T-helper 22 cell (primary cell): ENCODE data around the gene STYK1.
A peak's percentile ranks its signal among the peaks of the same experiment; 100 is the strongest.

ENCODE experiments used
- DNase-seq: peaks from one replicate; pipeline ENCODE4 v3.0.0-alpha.2; 2020; ENCODE audit warnings: low read depth

Gene STYK1, protein sequence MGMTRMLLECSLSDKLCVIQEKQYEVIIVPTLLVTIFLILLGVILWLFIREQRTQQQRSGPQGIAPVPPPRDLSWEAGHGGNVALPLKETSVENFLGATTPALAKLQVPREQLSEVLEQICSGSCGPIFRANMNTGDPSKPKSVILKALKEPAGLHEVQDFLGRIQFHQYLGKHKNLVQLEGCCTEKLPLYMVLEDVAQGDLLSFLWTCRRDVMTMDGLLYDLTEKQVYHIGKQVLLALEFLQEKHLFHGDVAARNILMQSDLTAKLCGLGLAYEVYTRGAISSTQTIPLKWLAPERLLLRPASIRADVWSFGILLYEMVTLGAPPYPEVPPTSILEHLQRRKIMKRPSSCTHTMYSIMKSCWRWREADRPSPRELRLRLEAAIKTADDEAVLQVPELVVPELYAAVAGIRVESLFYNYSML

DNA sequence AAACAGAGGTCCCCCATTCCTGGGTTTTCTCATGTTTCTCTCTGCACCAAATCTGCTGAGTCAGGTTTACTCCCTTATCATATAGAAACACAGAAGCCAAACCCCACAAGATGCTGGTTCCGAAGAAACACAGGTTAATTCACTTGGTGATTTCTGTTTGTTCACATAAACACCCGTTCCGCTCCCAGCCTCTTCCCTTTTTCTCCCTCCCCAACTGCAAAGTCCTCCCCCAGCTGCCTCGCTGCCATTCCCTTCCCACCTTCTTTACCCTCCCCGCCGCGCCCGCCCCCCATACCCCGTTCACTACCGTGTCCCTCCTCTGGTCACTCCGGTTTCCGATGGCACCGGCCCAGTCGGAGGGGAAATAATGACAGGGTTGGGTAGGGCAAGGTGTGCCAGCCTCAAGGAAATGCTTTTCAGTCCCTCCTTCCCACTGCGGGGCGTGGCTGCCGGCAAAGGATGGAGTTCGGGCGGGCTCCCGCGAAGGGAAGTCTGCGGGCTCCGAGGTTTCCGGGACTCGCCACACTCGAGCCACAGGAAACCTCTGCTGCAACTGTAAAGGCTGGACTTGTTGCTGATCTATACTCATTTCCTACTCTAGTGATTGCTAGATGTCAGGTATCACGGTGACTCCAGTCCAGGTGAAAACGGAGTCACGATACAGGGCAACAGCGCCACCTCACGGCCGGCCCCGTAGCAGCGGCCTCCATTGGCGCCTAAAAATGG is at the start of gene STYK1:
Gene STYK1 (minus strand): TSS at position 394 of the 726 bp plus-strand sequence. CDS start 39,434 bp downstream, outside the sequence.
- peak; percentile 26 for DNase-seq

DNA sequence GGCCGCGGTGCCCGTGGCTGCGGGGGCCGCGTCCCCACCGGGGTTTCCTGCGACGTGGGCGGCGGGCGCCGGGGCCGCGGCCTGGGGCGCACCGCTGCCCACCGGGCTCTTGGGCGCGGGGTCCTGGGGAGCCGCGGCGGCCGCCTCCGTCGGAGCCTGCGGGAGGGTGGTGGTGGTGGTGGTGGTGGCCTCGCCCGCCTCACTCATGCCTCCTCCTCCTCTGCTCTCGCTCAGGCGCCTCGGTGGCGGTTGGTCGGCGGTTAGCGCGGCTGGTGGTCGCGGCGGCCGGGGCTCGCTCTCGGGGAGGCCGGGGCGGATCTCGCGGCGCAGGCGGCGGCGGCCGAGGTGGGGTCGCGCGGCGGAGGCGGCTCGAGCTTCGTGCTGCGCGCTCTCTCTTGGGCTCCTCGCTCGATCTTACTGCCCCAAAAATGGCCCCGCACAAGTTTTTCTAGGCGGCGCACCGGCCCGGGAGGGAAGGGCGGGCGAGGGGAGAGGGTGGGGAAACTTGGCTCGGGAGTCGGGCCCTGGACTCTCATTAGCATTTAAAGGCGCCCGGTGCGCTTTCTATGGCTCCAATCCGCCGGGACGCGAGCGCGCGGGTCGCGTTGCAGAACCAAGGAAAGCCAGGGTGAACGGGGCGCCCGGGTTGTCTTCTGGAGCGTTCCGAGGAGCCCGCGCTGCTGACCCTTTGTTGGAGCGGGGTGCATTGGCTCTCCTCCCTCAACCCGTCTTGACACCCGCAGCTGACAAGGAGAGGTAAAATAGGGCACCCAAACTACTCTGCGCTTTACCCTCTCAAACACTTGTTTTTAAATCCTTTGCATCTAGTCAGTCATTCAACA is 49.3 kb upstream of the STYK1 start, which contains the start of gene YBX3:
Gene YBX3 (minus strand): TSS at position 419 of the 842 bp plus-strand sequence. CDS start 212 bp downstream, at position 207.
- DNase-seq = no peak

DNA sequence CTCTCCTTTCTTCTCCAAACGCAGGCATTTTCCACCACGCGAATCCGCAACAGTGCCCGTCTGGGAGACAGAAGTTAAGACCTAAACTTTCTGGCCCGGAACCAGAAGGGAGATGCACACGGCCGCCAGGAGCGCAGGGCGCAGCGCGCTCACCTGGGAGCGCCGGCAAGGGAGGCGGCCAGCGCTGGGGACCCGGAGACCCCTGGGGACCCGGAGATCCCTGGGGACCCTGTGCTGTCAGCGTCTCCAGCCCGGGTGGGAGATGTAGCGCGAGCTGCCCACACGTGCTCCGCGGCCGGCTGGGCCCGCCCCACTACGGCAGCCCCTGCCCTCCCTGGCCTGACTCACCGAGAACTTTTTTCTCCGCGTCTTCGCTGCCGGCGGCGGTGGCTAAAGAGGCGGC is 48.7 kb upstream of the STYK1 start:
- DNase-seq = no peak

DNA sequence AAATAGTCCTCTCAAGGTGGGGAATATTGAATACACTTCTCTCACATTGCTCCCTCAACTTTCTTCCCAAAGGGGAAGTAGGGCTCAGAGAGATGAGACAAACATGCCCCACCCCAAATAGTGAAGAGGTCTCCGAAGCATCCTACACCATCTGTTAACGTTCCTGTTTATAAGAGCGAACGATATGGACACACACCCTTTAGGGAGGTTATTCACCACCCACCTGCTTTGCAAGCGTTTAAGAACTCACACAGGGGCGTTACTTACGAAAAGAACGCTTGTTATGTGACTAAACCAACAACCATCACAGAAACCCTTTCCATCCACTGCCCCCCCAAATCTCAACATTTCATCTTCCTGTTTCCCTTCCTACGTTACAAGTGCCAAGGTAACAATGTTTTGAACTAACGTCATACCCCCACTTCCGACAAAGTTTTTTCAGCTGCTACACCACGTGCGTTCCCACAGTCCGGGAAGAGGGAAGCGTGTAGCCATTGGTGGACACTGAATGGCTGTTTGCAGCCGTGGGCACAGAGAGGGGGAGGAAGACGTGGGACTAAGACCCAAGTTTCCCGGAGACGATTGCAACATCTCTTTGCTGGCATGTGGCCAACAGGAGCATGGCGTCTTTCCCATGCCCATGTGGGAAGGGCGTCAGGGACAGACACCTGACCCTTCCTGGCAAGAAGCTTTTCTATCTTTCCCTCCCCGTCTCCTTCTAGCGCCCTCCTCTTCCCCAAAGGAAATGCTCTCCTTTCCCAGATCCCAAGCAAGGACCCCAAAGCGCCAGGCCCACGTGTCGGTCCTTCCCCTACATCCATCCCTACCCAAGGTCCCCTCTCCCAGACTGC is 48.0 kb upstream of the STYK1 start:
- peak; percentile 24 for DNase-seq

DNA sequence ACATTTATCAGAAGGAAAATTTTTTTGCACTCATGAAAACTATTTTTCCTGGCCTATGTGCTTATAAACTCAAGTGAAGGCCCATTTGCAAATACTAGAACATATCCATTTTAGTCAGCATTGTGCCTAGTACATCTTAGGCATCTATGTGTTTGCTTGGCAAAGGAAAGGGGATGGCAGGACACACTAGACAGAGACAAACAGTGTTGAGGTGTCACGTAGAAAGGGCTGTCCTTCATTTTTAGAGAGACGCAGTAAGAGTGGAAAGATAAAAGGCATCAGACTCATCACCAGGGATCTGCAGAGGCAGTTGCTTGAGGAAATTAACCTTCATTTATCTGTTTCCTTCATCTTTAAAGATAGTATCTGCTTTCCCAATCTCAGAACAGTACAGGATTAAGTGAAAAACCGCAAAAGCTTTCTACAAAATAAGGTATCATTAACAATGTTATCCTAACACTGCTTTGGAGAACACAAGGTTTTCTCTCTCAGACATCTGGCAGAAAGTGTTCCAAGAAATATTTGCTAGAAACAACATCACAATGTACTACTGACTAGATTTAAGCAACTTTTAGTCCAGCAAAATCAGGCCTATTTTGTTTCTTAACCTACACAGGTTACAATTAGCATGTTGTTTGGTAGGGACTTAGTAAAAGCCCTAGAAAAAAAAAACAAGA is 47.3 kb upstream of the STYK1 start:
- no peak for DNase-seq

DNA sequence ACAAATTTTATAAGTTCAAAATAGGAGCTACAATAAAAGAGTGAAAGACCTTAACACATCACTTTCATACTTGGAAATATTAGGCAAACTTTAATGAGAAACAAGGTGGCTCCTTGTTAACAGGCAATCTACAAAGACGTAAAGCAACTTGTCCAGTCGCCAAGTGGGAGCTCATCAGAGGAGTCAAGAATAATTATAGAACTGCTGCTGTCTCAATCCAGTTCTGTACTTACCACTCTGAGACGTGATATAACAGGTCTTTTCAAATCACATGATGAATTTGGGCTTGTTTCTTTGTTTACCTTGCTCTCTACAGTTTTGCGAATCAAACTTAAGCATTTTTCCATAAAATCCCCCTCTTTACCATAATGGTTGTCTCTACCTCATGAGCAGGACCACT is 45.6 kb upstream of the STYK1 start:
- no peak for DNase-seq

DNA sequence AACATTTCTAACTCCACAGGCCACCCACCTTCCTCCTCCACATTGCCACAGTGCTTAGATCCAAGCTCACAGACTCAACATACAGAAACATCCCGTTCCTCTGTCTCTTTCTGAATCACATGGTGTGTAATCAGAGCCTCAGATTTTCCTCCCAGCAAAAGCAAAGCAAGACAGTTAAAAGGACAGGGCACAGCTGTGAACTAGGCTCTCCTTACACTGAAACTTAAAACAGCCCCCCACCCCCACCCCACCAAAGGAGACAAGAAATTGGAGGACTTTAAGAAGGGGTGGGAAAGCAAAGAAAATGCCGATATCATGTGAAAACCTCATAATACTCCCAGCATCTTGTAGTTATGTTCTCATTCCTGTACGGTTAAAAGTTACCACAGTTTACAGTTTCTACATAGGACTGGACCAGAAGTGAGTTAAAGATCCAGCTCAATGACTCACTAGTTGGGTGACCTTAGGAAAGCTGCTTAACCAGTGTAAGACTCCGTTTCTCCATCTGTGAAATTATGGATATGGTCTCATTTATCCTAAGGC is 44.5 kb upstream of the STYK1 start:
- DNase-seq = no peak

DNA sequence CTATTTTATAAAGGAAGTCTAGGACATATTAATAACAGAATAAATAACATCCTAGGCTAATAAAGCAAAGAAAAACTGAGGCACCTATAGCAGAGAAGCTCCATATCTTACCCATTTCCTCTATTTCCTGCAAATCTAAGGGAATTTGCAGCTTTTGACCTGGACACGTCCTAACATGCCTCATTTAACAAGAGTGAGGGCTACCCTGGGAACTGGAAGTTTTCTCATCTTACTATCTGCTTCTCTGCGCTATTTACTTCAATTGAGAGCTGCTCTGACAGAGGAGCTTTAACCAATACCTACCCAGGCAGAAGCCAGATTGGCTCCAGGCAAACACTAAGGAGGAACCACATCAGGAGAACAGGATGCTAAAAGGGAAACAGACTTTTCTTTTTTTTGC is 43.6 kb upstream of the STYK1 start:
- no peak for DNase-seq

DNA sequence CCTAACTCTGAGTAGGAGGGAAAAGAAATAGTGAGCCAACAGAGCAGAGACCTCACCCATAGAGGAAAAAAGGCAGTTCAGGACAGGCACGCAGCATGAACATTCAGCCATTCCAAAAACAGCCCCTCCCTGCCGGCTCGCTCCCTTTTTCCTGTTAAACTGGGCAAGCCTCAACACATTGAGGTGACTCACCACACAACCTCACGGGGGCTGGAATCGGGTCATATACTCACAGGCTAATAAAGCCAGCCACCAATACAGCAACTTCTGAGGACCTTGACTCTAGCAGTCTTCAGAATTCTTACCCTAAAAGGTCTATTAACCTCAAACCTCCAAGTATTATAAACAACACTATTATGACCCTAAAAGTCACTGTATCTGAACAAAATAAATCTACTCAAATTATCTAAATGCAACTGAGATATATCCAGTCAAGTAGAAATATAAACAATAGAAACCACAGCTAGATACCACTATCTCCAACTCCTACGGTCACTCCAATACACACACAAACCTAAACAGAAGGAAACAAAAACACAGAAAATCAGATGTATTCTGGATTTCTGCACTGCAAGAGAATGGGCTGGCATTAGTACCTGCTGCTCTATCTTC is 43.0 kb upstream of the STYK1 start:
- no peak for DNase-seq

DNA sequence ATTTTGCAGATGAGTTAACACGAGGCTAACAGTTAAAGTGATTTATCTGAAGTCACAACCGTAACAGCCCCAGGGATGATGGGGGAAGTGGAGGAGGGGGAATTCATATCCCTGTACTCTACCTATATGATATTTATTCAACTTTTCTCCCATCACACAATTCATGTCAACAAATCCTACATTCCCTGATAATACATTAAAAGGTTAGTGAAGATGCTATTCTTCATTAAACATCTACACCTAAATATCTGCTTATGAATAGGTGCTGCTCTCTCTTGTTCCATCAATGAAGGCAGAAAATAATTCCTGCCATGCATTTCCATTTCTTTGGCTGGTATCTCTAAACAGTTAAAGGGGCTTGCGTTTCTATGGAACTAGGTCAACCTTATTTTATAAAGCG is 42.4 kb upstream of the STYK1 start:
- no peak for DNase-seq

DNA sequence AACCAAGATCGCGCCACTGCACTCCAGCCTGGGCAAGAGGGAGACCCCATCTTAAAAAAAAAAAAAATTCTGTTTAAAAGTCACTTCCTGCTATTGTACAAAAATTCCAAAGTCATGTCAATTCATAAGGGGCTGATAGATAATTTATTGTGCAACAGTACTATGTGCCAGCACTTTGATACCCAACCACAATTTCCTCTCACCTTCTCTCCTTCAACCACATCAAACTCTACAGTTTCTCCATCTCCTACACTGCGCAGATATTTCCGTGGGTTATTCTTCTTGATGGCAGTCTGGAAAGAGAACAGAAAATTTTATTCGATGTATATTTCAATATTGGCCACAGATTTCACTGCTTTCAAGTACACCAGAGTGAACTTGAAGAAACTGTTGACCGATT is 41.6 kb upstream of the STYK1 start:
- no peak for DNase-seq

DNA sequence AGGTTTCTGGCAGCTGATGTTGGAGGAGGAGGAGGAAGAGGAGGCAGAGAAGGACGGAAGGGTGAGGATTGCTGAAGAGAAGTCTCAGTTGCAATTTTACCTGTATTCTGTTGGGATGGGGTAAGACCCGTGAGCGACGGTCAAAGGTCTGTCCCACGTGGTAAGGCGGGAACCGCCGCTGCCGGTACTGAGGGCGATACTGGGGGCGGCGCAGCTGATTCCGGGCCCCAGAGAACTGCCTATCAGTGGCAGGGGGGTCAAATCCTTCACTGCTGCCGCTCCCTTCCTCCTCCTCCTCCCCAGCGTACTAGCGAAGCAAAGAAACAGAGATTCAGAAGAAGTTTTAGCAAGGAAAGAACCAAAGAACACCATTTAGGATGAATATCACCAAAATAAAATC is 36.0 kb upstream of the STYK1 start:
- DNase-seq = no peak

DNA sequence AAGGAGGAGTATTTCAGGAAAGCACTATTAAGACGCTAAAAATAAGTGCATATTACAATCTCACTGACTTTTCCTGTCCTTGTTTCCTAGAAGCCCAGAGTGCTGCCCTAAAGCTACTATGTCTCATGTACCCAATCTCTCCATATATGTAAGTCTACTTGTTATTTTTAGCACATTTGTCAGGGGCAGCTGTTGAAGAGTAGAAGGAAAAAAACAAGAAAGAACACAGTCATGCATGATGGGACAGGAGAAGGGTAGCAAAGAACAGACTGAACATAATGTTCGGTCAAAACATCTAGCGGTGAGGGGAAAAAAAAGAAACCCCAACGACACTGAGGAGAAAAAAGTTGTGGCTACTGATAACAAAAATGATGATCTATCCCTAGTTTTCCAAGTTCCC is 35.0 kb upstream of the STYK1 start:
- DNase-seq = no peak

DNA sequence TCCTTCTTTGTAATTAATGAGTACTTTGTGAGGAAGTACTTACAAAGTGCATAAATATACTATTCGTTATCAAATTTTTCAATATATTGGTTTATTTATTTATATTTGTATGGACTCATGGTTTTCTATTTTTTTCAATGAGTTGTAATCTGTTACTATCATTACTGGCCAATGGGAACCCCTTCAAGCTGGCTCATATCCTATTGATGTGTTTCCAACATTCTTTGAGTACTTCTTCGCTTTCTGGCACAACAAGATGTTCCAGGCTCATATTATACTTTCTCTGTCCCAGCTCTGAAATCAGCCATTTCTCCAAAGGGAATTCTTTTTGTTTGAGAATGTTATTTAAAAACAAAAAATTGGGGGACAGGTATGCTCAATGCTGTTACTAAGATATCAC is 31.8 kb upstream of the STYK1 start:
- no peak for DNase-seq

DNA sequence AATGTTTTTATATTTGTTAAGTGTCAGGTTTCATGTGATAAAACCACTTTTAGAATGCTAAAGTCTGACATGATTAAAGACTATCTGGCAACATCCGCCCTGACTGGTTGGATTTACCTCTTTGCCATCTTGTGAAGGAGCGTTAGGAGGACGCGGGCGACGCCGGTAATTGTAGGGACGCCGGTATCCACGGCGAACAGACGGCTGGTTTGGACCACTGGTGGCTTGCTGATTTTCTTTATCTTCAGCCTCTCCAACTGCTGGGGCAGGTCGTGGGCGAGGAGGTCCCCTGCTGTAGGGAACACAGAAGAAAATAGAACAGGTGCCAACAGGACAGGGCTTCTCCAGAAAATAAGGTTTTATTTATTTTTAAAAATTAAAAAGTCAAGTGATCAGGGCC is 28.0 kb upstream of the STYK1 start:
- no peak for DNase-seq

DNA sequence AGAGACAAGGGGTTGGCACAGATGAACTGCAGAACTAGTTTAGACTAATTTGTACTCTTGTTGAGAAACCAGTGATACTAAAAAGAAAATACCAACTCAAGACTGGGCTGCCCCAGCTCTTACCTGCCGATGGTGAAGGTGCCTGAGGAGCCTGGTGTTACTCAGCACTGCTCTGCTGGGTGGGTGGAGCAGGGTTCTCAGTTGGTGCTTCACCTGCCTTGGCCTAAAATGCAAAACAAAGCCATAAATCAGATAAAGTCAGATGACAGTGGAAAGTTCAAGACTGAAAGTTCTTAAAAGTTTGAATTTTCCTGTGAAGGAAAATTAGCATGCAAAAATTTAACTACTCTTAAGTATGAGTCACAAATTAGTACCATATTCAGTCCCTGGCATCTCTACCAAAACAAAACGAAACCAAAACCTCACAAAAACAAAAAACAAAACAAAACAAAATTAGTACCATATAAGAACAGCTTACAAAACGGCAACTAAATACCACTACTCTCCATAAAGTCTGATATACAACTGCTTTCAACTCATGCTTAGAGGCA is 27.4 kb upstream of the STYK1 start:
- DNase-seq = no peak

DNA sequence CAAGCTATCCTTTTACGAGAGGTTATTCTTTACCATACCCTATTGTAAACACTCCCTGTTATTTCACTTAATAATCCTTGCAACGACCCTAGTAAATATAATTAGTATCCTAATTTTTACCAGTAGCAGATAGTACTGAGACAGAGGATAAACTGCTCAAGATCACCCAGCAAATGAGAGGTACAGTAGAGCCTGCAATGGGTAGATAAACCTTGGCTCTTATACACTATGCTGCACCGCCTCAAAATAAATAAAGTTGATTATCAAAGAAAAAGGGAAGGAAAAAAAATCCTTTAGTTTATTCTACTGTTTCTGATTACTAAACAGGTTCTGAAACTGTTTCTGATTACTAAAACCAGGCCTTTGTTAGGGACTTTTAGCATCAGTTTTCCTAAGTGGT is 26.7 kb upstream of the STYK1 start:
- no peak for DNase-seq

DNA sequence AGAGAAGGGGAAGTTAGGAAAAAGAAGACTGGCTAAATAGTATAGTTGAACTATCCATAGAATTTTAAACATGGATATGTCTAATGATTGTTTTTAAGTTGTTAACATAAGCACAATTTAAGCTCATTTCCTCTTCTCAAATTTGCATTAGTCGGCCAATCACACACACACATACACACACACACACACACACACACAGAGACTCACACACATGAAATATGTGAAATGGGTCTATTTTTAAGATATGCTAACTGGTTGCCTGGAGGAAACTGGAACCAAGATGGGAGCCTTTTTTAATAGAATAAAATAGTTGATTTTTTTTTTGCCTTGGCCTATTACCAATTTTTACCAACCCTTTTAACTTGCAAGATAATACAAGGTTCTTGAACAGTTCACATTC is 24.0 kb upstream of the STYK1 start:
- DNase-seq = no peak

DNA sequence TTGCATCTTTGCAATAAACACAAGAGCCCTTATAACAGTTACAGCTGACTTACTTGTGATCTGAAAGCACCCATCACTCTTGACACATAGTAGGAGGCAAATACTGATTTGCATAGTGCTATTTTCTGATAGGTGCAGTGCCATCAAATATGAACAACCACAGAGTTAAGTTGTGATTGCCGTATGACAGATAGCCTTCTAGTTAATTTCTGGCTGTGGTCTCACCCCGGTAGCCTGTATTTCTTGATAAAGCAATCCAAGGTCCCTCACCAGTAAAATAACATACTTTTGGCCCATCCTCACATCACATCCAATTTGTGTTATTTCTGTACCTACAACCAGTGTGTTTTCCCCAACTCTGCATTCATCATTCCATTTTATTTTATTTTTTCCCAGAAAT is 23.3 kb upstream of the STYK1 start:
- no peak for DNase-seq

DNA sequence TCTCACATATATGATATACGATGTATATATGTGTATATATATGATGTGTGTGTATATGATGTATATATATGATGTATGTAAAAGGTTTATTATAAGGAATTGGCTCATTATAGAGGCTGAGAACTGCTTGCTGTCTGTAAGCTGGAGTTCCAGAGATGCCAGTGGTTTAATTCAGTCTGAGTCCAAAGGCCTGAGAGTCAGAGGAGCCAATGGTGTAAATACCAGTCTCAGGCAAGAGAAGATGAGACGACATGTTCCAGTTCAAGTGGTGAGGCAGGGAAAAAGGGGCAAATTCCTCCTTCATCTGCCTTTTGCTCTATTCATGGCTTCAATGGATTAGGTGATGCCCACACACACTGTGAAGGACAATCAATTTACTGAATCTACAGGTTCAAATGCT is 17.1 kb upstream of the STYK1 start:
- no peak for DNase-seq
